ENCODE results near the gene AP5Z1.

AP5Z1 gene, protein sequence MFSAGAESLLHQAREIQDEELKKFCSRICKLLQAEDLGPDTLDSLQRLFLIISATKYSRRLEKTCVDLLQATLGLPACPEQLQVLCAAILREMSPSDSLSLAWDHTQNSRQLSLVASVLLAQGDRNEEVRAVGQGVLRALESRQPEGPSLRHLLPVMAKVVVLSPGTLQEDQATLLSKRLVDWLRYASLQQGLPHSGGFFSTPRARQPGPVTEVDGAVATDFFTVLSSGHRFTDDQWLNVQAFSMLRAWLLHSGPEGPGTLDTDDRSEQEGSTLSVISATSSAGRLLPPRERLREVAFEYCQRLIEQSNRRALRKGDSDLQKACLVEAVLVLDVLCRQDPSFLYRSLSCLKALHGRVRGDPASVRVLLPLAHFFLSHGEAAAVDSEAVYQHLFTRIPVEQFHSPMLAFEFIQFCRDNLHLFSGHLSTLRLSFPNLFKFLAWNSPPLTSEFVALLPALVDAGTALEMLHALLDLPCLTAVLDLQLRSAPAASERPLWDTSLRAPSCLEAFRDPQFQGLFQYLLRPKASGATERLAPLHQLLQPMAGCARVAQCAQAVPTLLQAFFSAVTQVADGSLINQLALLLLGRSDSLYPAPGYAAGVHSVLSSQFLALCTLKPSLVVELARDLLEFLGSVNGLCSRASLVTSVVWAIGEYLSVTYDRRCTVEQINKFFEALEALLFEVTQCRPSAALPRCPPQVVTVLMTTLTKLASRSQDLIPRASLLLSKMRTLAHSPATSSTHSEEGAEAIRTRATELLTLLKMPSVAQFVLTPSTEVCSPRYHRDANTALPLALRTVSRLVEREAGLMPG

DNA sequence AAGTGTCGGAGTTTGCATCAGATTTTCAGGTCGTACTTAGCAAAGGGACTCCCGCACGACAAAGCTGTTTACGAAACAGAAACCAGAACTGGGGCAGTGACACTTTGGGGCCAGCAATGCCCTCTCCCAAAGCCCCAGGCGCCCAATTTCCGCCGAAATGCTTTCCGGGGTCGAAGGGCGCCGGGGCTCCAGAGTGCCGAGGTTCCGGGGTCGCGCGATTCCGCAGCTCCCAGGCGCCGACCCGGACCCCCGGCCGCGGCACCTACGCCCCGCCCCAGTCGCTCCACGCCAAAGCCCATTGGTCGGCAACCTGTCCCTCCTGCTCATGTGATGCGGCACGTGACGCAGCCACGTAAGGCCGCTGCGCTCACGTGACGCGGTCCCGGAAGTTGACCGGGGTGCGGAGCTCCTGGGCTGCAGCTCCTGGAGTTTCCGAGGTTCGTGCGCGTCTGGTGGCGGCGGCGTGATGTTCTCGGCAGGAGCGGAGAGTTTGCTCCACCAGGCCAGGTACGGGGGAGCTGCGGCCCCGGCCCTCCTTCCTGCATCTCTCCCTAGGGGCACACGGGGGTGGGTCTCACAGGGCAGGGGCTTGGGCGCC is at the start of gene AP5Z1:
Gene AP5Z1 (plus strand): TSS at position 374 of the 598 bp plus-strand sequence. CDS start 93 bp downstream, at position 467.
- peak; percentile 87 to 91 for DNase-seq (ENCODE audit: low read depth in 2 of 2)

DNA sequence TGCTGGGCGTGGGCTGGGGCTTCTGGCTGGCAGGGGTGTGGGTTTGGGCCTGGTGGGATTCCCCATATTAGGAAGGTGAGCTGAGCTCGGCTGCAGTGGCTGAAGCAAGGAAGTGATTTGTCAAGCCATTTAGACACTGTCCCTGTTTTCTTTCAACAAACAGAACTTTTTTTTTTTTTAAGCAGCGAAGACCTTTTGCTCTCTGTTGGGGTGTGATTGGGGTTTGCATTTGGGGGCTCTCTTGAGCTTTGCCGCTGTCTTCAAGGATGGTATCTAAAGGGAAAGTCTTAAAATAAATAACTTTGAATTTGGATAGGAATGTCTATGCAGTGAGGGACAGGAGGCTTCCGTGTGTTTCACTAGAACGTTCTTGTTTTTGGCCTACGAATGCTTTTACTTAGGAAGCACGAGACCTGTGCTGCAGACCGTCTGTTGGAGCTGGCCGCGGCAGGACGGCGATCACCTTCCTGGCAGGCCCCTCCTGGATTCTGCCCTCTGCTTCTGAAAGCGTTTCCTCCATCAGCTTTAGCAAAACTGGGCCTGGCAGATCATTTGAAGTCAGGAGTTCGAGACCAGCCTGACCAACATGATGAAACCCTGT is 49.5 kb upstream of the AP5Z1 start:
- no peak for DNase-seq (ENCODE audit: low read depth in 2 of 2)

DNA sequence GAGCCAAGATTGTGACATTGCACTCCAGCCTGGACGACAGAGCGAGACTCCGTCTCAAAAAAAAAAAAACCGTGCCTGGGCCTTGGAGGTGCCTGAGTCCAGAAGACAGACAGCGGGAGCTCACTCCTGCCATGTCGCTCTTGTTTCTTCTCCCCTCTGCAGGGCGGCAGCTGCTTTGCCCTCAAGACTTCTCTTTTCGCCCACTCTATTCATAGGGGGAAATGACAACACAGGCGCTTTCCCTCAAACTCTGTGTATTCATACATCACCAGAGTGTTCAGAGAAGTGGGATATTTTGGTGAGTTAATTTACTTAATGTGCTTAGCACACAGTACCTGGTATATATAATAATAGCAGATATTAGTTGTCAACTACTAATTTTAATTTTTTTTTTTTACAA is 48.9 kb upstream of the AP5Z1 start:
- DNase-seq (ENCODE audit: low read depth in 2 of 2) = no peak

DNA sequence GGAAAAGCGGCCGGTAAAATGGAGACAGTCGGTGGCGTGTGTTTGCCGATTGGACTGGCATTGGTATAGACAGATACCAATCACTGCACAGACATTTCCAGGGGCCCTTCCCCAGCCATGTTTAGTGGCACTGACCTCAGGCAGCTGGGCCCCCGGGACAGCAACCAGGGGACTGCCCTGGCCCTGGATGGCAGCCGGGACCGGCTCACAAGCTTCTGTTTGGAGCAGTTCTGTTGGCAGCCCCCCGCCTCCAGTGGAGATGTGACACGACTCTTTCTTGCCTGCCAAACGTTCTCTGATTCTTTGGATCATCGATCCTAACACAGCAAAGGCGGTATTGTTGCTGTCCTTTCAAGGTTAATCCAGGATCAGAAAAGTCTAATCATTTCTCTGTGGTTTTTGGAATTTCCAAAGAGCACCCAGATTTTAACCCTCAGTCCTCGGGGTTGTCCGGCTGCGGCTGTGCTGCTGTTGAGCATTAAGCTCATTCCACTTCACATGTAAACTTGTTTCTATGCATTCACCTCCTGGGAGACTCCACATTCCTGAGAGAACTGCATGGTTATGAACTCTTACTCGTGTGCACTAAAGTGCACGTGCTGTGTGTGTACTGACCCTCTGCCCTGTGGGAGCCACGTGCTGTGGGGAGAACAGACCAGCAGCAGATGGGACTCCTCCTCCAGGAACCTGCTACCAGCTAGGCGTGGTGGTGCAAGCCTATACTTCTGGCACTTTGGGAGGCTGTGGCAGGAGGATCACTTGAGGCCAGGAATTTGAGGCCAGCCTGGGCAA is 47.3 kb upstream of the AP5Z1 start:
- DNase-seq (ENCODE audit: low read depth in 2 of 2) = no peak

DNA sequence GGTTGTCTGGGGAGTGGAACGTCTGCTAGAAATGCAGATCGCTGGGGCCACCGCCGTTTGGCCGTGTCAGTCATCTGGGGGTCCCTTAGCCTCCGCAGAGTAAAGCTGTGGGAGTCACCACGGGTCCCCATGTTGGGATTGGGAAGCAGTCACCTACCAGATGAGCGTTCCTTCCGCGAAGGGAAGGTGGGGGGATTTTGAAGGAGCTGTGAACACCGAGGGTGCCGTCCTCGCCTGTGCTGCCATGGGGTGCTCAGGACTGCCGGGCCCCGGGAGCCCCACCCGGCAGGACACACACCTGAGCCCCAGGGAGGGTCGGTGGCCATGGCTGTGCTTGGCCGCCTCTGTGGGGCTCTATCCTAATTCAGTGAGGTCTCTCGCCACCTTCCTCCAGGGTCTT is 46.2 kb upstream of the AP5Z1 start:
- no peak for DNase-seq (ENCODE audit: low read depth in 2 of 2)

DNA sequence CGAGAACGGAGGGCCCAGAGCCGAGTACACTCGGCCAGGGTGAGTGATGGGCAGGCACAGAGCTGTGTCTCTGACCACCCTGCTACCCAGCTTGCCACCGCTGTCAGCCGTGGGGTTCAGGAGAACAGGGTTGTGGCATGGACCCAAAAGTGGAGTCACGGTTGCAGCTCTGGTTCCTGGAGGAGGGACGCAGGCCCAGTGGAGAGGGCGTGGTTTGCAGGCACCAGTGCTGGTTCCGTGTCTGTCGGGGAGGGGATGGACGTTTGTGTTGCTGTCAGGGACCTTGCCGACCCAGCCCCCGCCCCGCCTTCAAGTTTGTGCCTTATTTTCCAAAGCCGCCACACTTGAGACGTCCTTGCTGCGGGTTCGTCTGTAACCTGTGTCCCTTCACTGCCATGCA is 45.1 kb upstream of the AP5Z1 start:
- no peak for DNase-seq (ENCODE audit: low read depth in 2 of 2)

DNA sequence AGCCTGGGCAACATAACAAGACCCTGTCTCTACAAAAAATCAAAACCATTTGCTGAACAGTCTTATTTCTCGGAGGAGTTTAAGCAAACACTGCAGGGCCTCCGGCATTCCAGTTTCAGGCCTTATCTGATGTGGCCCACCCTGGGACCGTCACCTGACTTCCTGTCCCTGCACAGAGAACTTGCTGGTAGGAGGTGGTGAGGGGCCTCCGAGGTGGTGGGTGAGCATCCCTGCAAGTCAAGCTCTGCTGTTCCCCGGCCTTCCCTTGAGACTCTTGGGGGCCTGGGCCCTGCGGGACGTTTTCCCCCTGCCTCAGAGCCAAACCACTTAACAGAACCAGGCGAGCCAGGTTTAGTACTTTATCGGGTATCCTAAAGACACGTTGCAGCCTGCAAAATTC is 44.5 kb upstream of the AP5Z1 start:
- no peak for DNase-seq (ENCODE audit: low read depth in 2 of 2)

DNA sequence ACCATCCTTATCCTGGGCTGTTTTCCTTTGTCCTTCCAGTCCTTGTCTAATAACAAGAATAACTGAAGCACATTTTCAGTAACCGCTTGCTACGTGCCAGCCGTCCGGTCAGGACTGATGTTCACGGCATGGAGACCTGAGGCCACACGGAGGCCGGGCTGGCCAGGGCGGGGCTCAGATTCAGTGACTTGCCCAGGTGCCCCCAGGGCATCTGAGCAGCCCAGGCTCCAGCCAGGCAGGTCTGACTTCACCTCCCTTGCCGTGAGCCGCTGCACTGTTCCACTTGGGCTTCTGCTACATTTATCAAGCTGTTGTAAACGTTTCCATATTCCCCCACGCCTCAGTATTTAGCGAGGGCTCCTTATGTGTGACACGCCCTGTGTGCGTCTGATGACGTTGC is 43.6 kb upstream of the AP5Z1 start:
- DNase-seq (ENCODE audit: low read depth in 2 of 2) = no peak

DNA sequence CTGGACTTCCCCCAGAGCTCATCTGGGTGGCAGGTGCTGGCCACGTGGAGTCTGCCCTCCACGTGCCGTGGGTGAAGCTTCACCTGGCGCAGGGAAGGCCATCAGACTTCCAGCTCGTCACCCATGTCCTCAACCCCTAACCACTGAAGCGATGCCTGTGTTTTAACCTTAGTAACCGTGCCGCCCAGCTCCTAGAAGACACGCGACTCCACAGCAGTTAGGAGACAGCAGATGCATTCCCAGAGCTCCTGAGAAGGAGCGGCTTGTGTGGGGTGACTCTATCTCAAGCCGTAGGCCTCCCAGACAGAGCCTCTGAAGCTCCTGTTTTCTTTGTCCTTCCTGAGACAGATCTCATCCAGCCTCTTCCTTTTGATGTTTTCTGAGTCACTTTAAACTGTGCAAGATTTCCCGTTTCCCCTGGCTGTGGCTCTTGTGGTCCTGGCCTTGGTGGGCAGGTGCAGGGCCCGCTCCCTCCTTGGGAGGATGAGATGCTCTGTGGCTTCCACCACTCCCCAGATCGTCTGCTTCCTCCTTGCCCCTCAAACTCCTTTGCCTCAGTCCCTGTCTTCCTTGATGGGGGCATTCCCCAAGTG is 41.4 kb upstream of the AP5Z1 start:
- DNase-seq (ENCODE audit: low read depth in 2 of 2) = no peak

DNA sequence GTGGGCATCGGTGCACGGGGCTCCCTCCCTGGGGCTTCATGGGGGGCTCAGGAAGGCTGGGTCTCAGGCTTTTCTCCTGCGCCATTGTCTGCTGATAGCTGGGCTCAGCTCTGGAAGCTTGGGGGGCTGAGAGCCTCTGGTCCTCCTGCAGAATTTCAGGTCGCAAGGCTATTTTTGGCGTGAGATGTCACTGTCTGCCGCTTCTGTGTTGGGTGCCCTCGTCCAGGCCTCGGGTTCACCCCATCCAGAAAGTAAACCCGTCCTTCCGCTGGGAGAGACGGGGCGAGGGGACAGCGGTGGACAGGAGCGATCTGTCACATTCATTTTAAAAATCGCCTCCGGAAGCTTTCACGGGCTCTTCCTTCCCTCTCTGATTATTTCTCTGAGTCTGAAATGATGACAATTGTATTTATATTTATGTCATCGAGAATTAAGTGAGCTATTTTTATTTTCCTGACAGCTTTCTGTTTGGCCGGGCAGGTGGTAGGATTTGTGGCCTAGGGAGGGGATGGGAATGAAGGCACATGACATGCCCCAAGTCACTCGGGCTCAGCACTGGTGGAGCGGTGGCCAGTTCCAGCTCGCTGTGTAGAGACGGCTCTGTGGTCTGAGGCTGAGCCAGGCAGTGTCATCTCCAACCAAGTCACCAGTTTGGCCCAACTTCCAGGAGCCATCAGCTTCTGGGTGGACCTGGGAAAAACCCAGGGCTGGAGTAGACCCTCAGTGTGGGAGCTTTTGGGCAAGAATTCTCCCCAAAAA is 40.7 kb upstream of the AP5Z1 start:
- no peak for DNase-seq (ENCODE audit: low read depth in 2 of 2)

DNA sequence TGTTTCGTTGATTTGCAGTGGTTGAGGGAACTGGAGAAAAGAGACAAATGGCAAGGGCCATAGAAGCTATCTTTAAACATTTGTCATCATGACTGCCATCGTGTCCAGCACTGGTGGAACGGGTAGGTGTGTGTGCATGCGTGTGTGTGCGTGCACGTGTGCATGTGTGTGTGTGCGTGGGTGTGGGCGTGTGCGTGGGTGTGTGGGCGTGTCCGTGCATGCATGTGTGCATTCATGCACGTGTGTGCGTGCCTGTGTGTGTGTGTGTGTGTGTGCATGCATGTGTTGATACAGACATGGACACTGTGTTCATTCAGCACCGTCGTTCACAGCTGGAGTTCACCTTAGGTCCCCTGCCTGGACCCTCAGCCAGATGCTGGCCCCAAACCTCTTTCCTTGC is 38.1 kb upstream of the AP5Z1 start:
- no peak for DNase-seq (ENCODE audit: low read depth in 2 of 2)

DNA sequence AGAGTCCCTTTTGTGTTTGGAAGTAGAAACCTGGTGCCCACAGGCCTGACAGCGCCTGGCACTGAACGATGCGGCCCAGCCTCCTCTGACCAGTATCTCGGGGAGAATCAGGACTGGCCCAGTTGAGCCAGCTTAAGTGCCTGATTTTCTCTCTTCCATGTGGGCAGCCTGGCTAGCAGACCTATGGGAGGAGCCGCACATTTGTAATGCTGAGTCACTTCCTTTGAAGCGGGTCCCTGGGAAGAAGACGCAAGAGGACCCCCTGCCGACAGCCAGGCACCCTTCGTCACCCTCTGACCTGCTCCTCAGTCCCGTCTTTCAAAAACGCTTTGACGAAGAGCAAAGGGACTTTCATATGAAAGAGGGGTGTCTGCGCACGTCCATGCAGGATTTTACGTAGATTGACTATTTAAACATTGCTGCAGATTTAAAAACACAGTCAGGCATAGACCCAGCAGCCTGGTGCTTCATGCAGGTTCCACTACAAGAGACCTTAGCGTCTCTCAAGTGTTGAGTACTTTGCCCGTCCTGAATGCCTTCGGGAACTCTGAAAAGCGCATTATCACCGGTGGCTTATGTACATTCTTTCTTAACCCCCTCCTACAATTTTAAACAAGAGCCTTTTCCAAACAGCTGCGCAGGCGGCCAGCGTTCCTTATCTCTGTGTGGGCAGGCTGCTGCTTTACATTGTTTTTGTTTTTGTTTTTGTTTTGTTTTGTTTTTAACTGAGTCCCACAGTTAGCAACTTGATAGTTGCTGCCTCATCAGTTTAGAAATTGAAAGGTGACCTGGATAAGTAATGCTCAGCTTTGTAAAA is 36.5 kb upstream of the AP5Z1 start:
- no peak for DNase-seq (ENCODE audit: low read depth in 2 of 2)

DNA sequence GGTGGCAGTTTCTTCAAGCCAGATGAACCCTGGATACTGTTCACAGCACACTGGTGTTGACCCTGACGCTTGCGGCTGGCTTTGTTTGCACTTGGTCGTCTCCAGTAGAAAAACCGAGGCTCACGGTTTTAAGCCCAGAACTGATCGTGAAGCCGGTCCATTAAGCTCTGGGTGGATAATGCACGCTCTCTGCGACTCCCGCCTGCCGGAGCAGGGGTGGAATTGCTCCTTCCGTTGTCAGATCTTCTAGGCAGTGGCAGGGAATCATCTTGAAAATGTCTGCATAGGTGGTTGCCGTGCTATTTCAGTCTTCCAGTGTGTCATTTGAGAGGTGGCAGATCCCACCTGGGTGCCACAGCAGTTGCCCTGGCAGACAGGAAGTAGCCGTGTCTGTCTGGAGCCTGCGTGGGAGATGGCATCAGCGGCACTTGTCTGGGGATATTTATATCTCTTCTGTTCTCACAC is 35.9 kb upstream of the AP5Z1 start:
- peak in 1 of 2 donors; percentile 25 for DNase-seq (ENCODE audit: low read depth in 2 of 2)

DNA sequence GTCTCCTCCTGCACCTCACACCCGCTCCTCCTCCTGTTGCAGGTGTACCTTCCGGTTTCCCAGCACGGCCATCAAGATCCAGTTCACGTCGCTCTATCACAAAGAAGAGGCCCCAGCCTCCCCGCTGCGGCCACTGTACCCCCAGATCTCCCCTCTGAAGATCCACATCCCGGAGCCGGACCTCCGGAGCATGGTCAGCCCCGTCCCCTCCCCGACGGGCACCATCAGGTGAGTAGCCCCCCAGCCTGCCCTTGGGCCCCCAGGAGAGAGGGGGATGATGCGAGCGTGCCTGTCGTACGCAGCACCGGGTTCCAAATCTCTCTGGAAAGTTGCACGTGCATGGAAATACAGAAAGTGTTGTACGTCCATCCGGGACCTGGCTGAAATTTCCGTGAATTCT is 34.6 kb upstream of the AP5Z1 start:
- DNase-seq (ENCODE audit: low read depth in 2 of 2) = no peak

DNA sequence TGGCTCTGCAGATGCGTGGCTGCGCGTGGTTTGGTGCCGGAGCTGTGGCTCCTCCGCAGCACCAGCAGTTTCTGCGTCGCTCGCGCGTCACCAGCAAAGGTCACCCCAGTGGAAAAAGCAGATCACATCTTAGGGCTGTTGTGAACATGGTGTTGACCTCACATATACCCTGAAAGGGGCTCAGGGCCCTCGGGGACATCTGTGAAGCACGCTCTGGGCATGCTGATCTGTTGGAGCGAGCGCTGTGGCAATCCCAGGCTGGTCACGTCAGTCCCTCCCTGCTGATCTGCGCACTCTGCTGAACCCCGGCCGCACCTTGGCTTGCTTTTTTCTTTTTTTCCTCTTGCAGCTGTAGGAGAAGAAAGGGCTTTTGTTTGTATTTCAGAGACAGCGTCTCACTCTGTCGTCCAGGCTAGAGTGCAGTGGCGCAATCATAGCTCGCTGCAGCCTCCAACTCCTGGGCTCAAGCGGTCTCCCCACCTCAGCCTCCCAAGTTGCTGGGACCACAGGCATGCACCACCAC is 33.3 kb upstream of the AP5Z1 start:
- no peak for DNase-seq (ENCODE audit: low read depth in 2 of 2)

DNA sequence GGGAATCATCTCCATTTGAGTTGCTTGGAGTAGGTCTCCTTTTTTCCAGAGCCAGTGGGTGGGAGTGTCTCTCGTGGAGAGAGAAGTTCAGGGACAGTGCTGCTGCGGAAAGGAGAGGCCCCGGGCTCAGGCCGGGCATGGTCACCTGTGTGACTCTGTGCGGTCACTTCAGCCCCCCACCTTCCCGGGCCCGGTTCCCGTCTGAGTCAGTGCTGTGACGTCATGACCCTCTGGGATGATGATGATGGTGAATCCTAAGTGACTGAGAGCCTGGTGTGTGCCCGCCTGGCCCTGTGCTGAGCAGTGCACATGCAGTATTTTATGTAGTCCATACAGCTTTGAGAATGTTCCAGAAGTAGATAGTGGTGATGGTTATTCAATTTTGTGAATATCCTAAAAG is 32.6 kb upstream of the AP5Z1 start:
- DNase-seq (ENCODE audit: low read depth in 2 of 2) = no peak

DNA sequence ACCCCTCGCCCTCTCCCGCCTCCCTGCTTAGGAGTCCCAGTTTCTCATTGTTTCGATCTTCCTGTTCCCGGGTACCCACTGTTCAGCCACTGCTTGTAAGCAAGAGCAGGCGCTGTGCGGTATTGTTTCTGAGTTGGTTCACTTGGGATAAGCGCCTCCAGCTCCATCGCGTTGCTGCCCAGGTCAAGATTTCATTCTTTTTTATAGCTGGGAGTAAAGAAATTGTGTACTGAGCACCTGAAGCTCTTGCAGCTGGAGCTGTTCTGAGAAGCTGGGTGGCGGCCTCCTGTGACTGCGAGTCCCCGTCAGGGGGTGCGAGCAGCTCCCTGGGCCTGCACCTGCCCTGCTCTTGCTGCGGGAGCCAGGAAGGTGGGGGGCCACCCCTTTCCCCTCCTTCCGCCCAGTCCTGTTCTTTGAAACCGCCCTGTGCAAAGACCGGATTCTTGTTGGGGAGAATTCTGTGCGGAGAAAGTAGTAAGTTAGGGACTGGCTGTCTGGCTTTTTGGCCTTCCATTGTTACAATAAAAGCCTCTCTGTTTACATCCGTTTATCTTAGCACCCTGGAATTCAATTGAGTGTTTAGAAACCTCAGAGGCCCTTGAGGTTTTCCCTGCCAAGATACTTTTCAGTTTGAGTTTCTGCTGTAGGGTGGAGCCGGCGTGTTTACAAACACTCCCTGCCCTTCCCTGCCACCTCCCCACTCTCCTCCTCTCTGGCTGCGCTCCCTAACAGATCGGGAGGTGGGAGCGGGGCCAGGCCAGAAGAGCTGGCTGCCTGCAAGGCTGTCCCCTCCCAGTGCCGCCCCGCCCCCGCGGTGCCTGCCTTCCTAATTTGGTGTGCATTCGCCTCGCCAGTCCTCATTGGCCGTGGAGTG is 30.8 kb upstream of the AP5Z1 start:
- peak; percentile 24 to 57 for DNase-seq (ENCODE audit: low read depth in 2 of 2)

DNA sequence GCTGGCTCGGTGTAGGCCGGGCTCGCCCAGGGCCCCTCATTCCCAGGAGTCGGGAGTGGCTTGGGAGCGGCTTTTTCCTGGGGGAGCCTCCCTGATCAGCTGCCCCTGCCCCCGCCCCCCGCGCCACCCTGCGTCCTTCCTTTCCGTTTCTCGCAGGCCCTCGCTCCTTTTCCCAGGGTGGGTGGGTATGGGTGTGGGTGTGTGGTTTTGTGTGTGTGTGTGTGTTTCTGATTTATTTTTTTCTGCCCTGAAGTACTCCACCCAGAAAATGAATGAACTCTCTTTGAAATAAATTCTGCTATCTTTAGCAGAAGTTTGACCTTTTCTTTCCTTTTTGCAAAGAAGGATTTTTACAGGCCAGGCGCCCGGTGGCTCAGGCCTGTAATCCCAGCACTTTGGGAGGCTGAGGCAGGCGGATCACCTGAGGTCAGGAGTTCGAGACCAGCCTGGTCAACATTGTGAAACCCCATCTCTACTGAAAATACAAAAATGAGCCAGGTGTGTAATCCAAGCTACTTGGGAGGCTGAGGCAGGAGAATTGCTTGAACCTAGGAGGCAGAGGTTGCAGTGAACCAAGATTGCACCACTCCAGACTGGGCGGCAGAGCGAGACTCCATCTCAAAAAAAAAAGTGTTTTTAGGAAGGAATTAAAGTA is 30.0 kb upstream of the AP5Z1 start:
- no peak for DNase-seq (ENCODE audit: low read depth in 2 of 2)
